A549 (cell line): Measurements from ENCODE around the gene UBL7.

ENCODE experiments used
- CTCF ChIP-seq: fragments of >200 bp; sonication (Bioruptor Twin); formaldehyde crosslinking; IDR thresholded peaks from 3 replicates; pipeline ENCODE4 v1.5.1; 2016
- POLR2A ChIP-seq: IDR thresholded peaks from 2 replicates; pipeline ENCODE4 v1.6.1; 2012; ENCODE audit warnings: mild to moderate bottlenecking, low read length
- REST ChIP-seq: fragments of 200-600 bp; sonication (generic); IDR thresholded peaks from 2 replicates; pipeline ENCODE4 v1.6.1; 2016; ENCODE audit warnings: antibody characterized with exemption, mild to moderate bottlenecking, moderate library complexity
- TP53 ChIP-seq: fragments of 250-450 bp; sonication (Bioruptor Pico); IDR thresholded peaks from 2 replicates; pipeline ENCODE4 v1.5.0; 2021; ENCODE audit warnings: mild to moderate bottlenecking, moderate library complexity
- ZFP36 ChIP-seq: fragments of 450-650 bp; IDR thresholded peaks from 2 replicates; pipeline ENCODE4 v1.6.1; 2014; ENCODE audit warnings: borderline replicate concordance; ENCODE audit not compliant: partially characterized antibody

GRCh38 chr15:74415966-74416916, 44.7 kb downstream of the UBL7 start:
- TF ChIP-seq CTCF (no peak), TP53 (CRISPR knock-in tag) (no peak), ZFP36 (no peak), POLR2A (no peak), REST (no peak)
